ENCODE data around the gene VAC14.

The VAC14 gene

DNA sequence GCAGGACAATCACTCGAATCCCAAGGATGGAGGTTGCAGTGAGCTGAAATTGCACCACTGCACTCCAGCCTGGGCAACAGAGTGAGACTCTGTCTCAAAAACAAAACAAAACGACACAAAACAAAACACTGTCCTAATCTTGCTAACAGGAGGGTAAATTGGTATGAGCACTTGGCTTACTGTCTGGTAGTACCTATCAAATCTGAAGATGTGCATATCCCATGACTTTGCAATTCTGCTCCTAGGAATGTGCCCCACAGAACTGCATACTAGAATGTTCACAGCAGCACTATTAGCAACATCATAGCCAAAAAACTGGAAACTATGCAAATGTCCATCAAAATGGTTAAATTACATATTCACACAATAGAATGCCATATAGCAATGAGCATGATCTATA lies 130.8 kb downstream of the VAC14 start:
- WGBS: 100% methylated on average over 2 of the region's 2 CpGs
- H3K36me3 ChIP-seq (ENCODE audit: insufficient read depth, low read length): peaks cover 77% of the 10 kb centered on the region

GRCh38 chr16:70665806-70666735 lies 134.9 kb downstream of the VAC14 start:
- no peak overlapping the region for H3K9ac ChIP-seq (ENCODE audit: low read depth, low read length)
- H3K4me1 ChIP-seq (ENCODE audit: insufficient read depth, low read length): no peaks in the 10 kb centered on the region
- no peaks in the 10 kb centered on the region for H3K27me3 ChIP-seq (ENCODE audit: insufficient read depth, low read length)
- no peak overlapping the region for H3K4me3 ChIP-seq (ENCODE audit: low read length)
- H3K36me3 ChIP-seq (ENCODE audit: insufficient read depth, low read length): peaks cover 63% of the 10 kb centered on the region
- H3K27ac ChIP-seq (ENCODE audit: low read depth, low read length): no peak overlapping the region
- WGBS: 93% methylated on average over 22 of the region's 22 CpGs
- H3K9me3 ChIP-seq (ENCODE audit: insufficient read depth, low read depth, low read length): peaks cover 8% of the 10 kb centered on the region; the same call in 1 of the 2 replicates

More for the DNA sequence above, 130.8 kb downstream of the VAC14 start:
- Histone ChIP-seq H3K9ac (ENCODE audit: low read depth, low read length) (no peak overlapping the region), H3K27ac (ENCODE audit: low read depth, low read length) (no peak overlapping the region), H3K27me3 (ENCODE audit: insufficient read depth, low read length) (no peaks in the 10 kb centered on the region), H3K9me3 (ENCODE audit: insufficient read depth, low read depth, low read length) (peaks cover 8% of the 10 kb centered on the region; the same call in 1 of the 2 replicates), H3K4me3 (ENCODE audit: low read length) (no peak overlapping the region), H3K4me1 (ENCODE audit: insufficient read depth, low read length) (no peaks in the 10 kb centered on the region)

- 96% methylated on average over 14 of the region's 14 CpGs for WGBS
- no peaks in the 10 kb centered on the region for H3K27me3 ChIP-seq (ENCODE audit: insufficient read depth, low read length)
Observed at GRCh38 chr16:70665113-70665694, 135.8 kb downstream of the VAC14 start.

GRCh38 chr16:70664325-70665112 lies 136.4 kb downstream of the VAC14 start:
- WGBS: 92% methylated on average over 39 of the region's 39 CpGs
- Histone ChIP-seq H3K9ac (ENCODE audit: low read depth, low read length) (no peak overlapping the region), H3K27me3 (ENCODE audit: insufficient read depth, low read length) (no peaks in the 10 kb centered on the region), H3K4me3 (ENCODE audit: low read length) (no peak overlapping the region), H3K27ac (ENCODE audit: low read depth, low read length) (no peak overlapping the region), H3K4me1 (ENCODE audit: insufficient read depth, low read length) (no peaks in the 10 kb centered on the region), H3K9me3 (ENCODE audit: insufficient read depth, low read depth, low read length) (peaks cover 8% of the 10 kb centered on the region; the same call in 1 of the 2 replicates), H3K36me3 (ENCODE audit: insufficient read depth, low read length) (peaks cover 49% of the 10 kb centered on the region)

More at GRCh38 chr16:70665113-70665694, 135.8 kb downstream of the VAC14 start:
- no peaks in the 10 kb centered on the region for H3K4me1 ChIP-seq (ENCODE audit: insufficient read depth, low read length)
- peaks cover 55% of the 10 kb centered on the region for H3K36me3 ChIP-seq (ENCODE audit: insufficient read depth, low read length)
- no peak overlapping the region for H3K9ac ChIP-seq (ENCODE audit: low read depth, low read length)
- H3K27ac ChIP-seq (ENCODE audit: low read depth, low read length): no peak overlapping the region
- peaks cover 8% of the 10 kb centered on the region; the same call in 1 of the 2 replicates for H3K9me3 ChIP-seq (ENCODE audit: insufficient read depth, low read depth, low read length)
- H3K4me3 ChIP-seq (ENCODE audit: low read length): no peak overlapping the region

- Histone ChIP-seq H3K4me3 (ENCODE audit: low read length) (no peak overlapping the region), H3K27ac (ENCODE audit: low read depth, low read length) (no peak overlapping the region), H3K9ac (ENCODE audit: low read depth, low read length) (no peak overlapping the region), H3K9me3 (ENCODE audit: insufficient read depth, low read depth, low read length) (peaks cover 2% of the 10 kb centered on the region; the same call in 1 of the 2 replicates), H3K4me1 (ENCODE audit: insufficient read depth, low read length) (no peaks in the 10 kb centered on the region), H3K27me3 (ENCODE audit: insufficient read depth, low read length) (no peaks in the 10 kb centered on the region), H3K36me3 (ENCODE audit: insufficient read depth, low read length) (peaks cover 42% of the 10 kb centered on the region)
- 96% methylated on average over 56 of the region's 56 CpGs for whole genome bisulfite sequencing
Observed at GRCh38 chr16:70663524-70664324, 137.2 kb downstream of the VAC14 start.

- no peaks in the 10 kb centered on the region for H3K27me3 ChIP-seq (ENCODE audit: insufficient read depth, low read length)
- WGBS: 87% methylated on average over 13 of the region's 13 CpGs
- no peak overlapping the region for H3K9ac ChIP-seq (ENCODE audit: low read depth, low read length)
- no peak overlapping the region for H3K4me3 ChIP-seq (ENCODE audit: low read length)
- H3K4me1 ChIP-seq (ENCODE audit: insufficient read depth, low read length): no peaks in the 10 kb centered on the region
- peaks cover 35% of the 10 kb centered on the region for H3K36me3 ChIP-seq (ENCODE audit: insufficient read depth, low read length)
- H3K9me3 ChIP-seq (ENCODE audit: insufficient read depth, low read depth, low read length): no peaks in the 10 kb centered on the region
- no peak overlapping the region for H3K27ac ChIP-seq (ENCODE audit: low read depth, low read length)
Observed at GRCh38 chr16:70662991-70663523, 137.9 kb downstream of the VAC14 start.

- Histone ChIP-seq H3K36me3 (ENCODE audit: insufficient read depth, low read length) (peaks cover 33% of the 10 kb centered on the region), H3K9me3 (ENCODE audit: insufficient read depth, low read depth, low read length) (no peaks in the 10 kb centered on the region), H3K4me1 (ENCODE audit: insufficient read depth, low read length) (no peaks in the 10 kb centered on the region), H3K4me3 (ENCODE audit: low read length) (no peak overlapping the region), H3K27me3 (ENCODE audit: insufficient read depth, low read length) (no peaks in the 10 kb centered on the region), H3K27ac (ENCODE audit: low read depth, low read length) (no peak overlapping the region), H3K9ac (ENCODE audit: low read depth, low read length) (no peak overlapping the region)
- 88% methylated on average over 21 of the region's 21 CpGs for WGBS
Observed at GRCh38 chr16:70661918-70662641, 138.9 kb downstream of the VAC14 start.

DNA sequence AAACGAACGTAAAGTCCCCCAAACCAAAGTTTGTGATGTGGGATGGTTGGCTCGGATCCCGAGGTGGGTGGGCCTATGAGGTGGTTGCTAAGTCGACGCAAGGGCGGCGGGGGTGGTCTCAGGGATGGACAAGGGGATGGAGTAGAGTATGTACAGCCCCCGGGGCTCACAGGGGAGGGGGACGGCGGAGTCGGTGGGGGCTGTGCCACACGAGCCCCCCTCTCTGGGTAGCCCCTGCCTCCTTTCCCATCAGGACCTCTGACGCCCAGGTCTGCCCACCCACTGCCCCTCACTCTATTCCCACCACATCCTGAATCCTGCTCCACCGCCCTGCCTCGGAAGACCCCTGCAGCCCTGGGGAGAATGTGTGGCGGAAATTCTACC lies 139.4 kb downstream of the VAC14 start:
- 87% methylated on average over 17 of the region's 17 CpGs for WGBS
- Histone ChIP-seq H3K9me3 (ENCODE audit: insufficient read depth, low read depth, low read length) (no peaks in the 10 kb centered on the region), H3K27me3 (ENCODE audit: insufficient read depth, low read length) (no peaks in the 10 kb centered on the region), H3K27ac (ENCODE audit: low read depth, low read length) (no peak overlapping the region), H3K4me3 (ENCODE audit: low read length) (no peak overlapping the region), H3K9ac (ENCODE audit: low read depth, low read length) (no peak overlapping the region), H3K4me1 (ENCODE audit: insufficient read depth, low read length) (no peaks in the 10 kb centered on the region), H3K36me3 (ENCODE audit: insufficient read depth, low read length) (peaks cover 27% of the 10 kb centered on the region)

DNA sequence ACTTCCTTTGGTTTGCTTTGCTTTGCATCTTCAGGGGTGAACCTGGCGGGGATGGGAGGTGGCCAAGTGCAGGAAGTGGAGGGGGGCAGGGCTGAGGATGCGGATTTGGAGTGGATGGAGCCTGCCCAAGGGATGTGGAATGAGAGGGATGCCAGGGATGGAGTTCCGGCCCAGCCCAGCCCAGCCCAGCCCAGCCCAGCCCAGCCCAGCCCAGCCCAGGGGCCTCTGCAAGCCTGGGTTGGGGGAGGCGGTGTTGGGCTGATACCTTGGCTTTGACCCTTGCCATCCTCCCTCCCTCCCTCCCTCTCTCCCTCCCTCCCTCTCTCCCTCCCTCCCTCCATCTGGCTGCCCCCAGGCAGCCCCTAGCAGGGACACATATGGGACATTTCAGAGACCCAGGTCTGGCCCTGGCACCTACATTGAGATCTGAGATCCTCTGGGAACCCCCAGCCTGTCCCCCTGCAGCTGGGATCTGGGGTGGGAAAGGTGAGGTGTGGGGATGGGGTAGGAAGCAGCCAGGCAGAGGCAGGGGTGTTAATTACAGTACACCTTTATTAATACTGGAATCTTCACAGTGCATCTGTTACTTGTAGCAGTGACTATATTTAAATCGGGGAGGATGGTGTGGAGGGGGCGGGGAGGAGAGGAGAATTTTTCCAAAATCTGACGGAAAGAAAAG lies 140.1 kb downstream of the VAC14 start:
- H3K9me3 ChIP-seq (ENCODE audit: insufficient read depth, low read depth, low read length): no peaks in the 10 kb centered on the region
- 86% methylated on average over 5 of the region's 7 CpGs for WGBS
- H3K27me3 ChIP-seq (ENCODE audit: insufficient read depth, low read length): no peaks in the 10 kb centered on the region
- H3K9ac ChIP-seq (ENCODE audit: low read depth, low read length): no peak overlapping the region
- H3K4me1 ChIP-seq (ENCODE audit: insufficient read depth, low read length): no peaks in the 10 kb centered on the region
- H3K36me3 ChIP-seq (ENCODE audit: insufficient read depth, low read length): peaks cover 20% of the 10 kb centered on the region
- no peak overlapping the region for H3K27ac ChIP-seq (ENCODE audit: low read depth, low read length)
- no peak overlapping the region for H3K4me3 ChIP-seq (ENCODE audit: low read length)
